ENCODE data around the gene CHST11. TPM values are rescaled to one million over a fixed set of nuclear protein-coding genes. Genes with fewer than 3 reads are reported as not detected.

The CHST11 gene
- total RNA-seq, 1 experiment from 2014 or later = 1.1 TPM

- intact Hi-C loops (cut with micrococcal nuclease; ENCODE audit: unreplicated experiment) = no loop called here
- Mint-ChIP-seq H3K27ac (ENCODE audit: unreplicated experiment) (no peak overlapping the region), H3K27me3 (ENCODE audit: unreplicated experiment) (no peaks in the 10 kb centered on the region), H3K4me3 (ENCODE audit: low read depth, unreplicated experiment) (no peak overlapping the region), H3K4me1 (ENCODE audit: low read depth, unreplicated experiment) (no peaks in the 10 kb centered on the region), H3K9me3 (ENCODE audit: low read depth, unreplicated experiment) (no peaks in the 10 kb centered on the region), H3K36me3 (ENCODE audit: insufficient read depth, unreplicated experiment) (no peaks in the 10 kb centered on the region)
- BruUV-seq (replicated peaks) = no TSS peak
- DNase-seq = no peak
- CTCF ChIA-PET = no interaction called here
- TF ChIP-seq, protein P1, sequence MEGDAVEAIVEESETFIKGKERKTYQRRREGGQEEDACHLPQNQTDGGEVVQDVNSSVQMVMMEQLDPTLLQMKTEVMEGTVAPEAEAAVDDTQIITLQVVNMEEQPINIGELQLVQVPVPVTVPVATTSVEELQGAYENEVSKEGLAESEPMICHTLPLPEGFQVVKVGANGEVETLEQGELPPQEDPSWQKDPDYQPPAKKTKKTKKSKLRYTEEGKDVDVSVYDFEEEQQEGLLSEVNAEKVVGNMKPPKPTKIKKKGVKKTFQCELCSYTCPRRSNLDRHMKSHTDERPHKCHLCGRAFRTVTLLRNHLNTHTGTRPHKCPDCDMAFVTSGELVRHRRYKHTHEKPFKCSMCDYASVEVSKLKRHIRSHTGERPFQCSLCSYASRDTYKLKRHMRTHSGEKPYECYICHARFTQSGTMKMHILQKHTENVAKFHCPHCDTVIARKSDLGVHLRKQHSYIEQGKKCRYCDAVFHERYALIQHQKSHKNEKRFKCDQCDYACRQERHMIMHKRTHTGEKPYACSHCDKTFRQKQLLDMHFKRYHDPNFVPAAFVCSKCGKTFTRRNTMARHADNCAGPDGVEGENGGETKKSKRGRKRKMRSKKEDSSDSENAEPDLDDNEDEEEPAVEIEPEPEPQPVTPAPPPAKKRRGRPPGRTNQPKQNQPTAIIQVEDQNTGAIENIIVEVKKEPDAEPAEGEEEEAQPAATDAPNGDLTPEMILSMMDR (IDR thresholded peaks at IDR 0.05; ENCODE audit: unreplicated experiment) = no peak
These were observed 310.5 kb downstream of the CHST11 start for GRCh38 chr12:104767261-104767660.

DNA sequence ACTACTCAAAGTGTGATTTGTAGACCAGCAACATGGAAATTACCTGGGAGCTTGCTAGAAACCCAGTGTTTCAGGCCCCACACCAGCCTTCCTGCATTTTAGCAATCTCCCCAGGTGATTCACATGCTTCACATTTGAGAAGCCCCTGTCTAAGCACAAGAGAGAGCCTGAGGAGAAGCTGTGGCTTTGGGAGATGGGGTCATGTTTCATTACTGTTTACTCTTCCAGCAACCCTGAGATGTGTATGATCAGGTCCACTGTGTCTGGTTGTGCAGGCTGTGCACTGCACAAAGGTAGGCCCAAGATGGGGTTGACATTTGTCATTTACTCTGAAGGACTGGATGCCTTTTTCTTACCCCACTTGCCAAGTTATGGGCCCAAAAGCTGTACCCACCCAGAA, 311.3 kb downstream of the CHST11 start:
- Mint-ChIP-seq H3K36me3 (ENCODE audit: insufficient read depth, unreplicated experiment) (no peaks in the 10 kb centered on the region), H3K4me1 (ENCODE audit: low read depth, unreplicated experiment) (no peaks in the 10 kb centered on the region), H3K27ac (ENCODE audit: unreplicated experiment) (no peak overlapping the region), H3K27me3 (ENCODE audit: unreplicated experiment) (no peaks in the 10 kb centered on the region), H3K9me3 (ENCODE audit: low read depth, unreplicated experiment) (peaks cover 7% of the 10 kb centered on the region), H3K4me3 (ENCODE audit: low read depth, unreplicated experiment) (no peak overlapping the region)
- intact Hi-C loops (cut with micrococcal nuclease; ENCODE audit: unreplicated experiment) = no loop called here
- BruUV-seq (replicated peaks) = no TSS peak
- CTCF ChIA-PET = interaction anchor here (0.6 kb wide), 1 partner anchor 222 kb away, joined by 3 read pairs; no protein-coding TSS in a partner anchor
- DNase-seq = no peak
- TF ChIP-seq, protein P1 (IDR thresholded peaks at IDR 0.05; ENCODE audit: unreplicated experiment) = no peak

- CTCF ChIA-PET = interaction anchor here (0.7 kb wide), 1 partner anchor 26 kb away, joined by 4 read pairs; no protein-coding TSS in a partner anchor
- Mint-ChIP-seq H3K27me3 (ENCODE audit: unreplicated experiment) (no peaks in the 10 kb centered on the region), H3K9me3 (ENCODE audit: low read depth, unreplicated experiment) (peaks cover 12% of the 10 kb centered on the region), H3K27ac (ENCODE audit: unreplicated experiment) (no peak overlapping the region), H3K36me3 (ENCODE audit: insufficient read depth, unreplicated experiment) (no peaks in the 10 kb centered on the region), H3K4me1 (ENCODE audit: low read depth, unreplicated experiment) (no peaks in the 10 kb centered on the region), H3K4me3 (ENCODE audit: low read depth, unreplicated experiment) (no peak overlapping the region)
- intact Hi-C loops (cut with micrococcal nuclease; ENCODE audit: unreplicated experiment) = no loop called here
- DNase-seq = no peak
- TF ChIP-seq, protein P1 (IDR thresholded peaks at IDR 0.05; ENCODE audit: unreplicated experiment) = no peak
- BruUV-seq (replicated peaks) = no TSS peak
These were observed 312.4 kb downstream of the CHST11 start for GRCh38 chr12:104769144-104769561.

DNA sequence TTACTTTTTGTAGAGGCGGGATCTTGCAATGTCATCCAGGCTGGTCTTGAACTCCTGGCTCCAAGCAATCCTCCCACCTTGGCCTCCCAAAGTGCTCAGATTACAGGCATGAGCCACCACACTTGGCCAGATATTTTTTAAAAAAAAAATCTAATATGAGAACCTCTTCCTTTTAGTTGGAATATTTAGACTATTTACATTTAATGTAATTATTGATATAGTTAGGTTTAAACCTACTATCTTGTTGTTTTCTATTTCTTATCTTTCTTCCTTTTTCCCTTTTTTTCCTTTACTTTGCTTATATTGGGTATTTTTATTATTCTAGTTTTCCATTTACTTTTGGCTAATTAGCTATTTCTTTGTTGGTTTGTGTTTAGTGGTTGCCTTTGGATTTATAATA, 315.6 kb downstream of the CHST11 start:
- intact Hi-C loops (cut with micrococcal nuclease; ENCODE audit: unreplicated experiment) = no loop called here
- DNase-seq = no peak
- Mint-ChIP-seq H3K36me3 (ENCODE audit: insufficient read depth, unreplicated experiment) (no peaks in the 10 kb centered on the region), H3K4me3 (ENCODE audit: low read depth, unreplicated experiment) (no peak overlapping the region), H3K27ac (ENCODE audit: unreplicated experiment) (no peak overlapping the region), H3K4me1 (ENCODE audit: low read depth, unreplicated experiment) (no peaks in the 10 kb centered on the region), H3K27me3 (ENCODE audit: unreplicated experiment) (no peaks in the 10 kb centered on the region), H3K9me3 (ENCODE audit: low read depth, unreplicated experiment) (peaks cover 12% of the 10 kb centered on the region)
- TF ChIP-seq, protein P1 (IDR thresholded peaks at IDR 0.05; ENCODE audit: unreplicated experiment) = no peak
- no TSS peak for BruUV-seq (replicated peaks)
- CTCF ChIA-PET = no interaction called here
